CD4-positive, alpha-beta T cell treated with Interleukin-6 at 100 ng/mL for 8 hours (primary cell): ENCODE measurements around the gene COL13A1.

Experiments
- DNase-seq: peaks from one replicate; pipeline ENCODE4 v3.0.0-alpha.2; 2020; ENCODE audit warnings: mixed read lengths, low spot score

The COL13A1 gene

GRCh38 chr10:69906425-69906824 is 104.7 kb downstream of the COL13A1 start:
- no peak for DNase-seq

- no peak for DNase-seq
Measured at GRCh38 chr10:69907517-69907916, 105.8 kb downstream of the COL13A1 start.

- no peak for DNase-seq
Measured at GRCh38 chr10:69908124-69908523, 106.4 kb downstream of the COL13A1 start.

GRCh38 chr10:69910561-69910960 is 108.9 kb downstream of the COL13A1 start:
- DNase-seq = no peak

- no peak for DNase-seq
Measured at GRCh38 chr10:69911613-69912528, 110.2 kb downstream of the COL13A1 start.

GRCh38 chr10:69912589-69912988 is 110.9 kb downstream of the COL13A1 start:
- no peak for DNase-seq

- DNase-seq = no peak
Measured at GRCh38 chr10:69913606-69914382, 112.1 kb downstream of the COL13A1 start.

GRCh38 chr10:69914398-69915214 is 112.9 kb downstream of the COL13A1 start:
- peak; percentile 24 for DNase-seq

GRCh38 chr10:69915215-69915560 is 113.5 kb downstream of the COL13A1 start:
- DNase-seq = no peak

- DNase-seq = no peak
Measured at GRCh38 chr10:69916118-69916517, 114.4 kb downstream of the COL13A1 start.

GRCh38 chr10:69918036-69918435 is 116.3 kb downstream of the COL13A1 start:
- no peak for DNase-seq

- DNase-seq = no peak
Measured at GRCh38 chr10:69919250-69919649, 117.5 kb downstream of the COL13A1 start.

- no peak for DNase-seq
Measured at GRCh38 chr10:69925111-69925510, 123.4 kb downstream of the COL13A1 start.

GRCh38 chr10:69928339-69928738 is 126.6 kb downstream of the COL13A1 start:
- no peak for DNase-seq

GRCh38 chr10:69929575-69929974 is 127.9 kb downstream of the COL13A1 start:
- no peak for DNase-seq

- DNase-seq = no peak
Measured at GRCh38 chr10:69934768-69935167, 133.1 kb downstream of the COL13A1 start.

GRCh38 chr10:69936091-69936490 is 134.4 kb downstream of the COL13A1 start:
- no peak for DNase-seq

GRCh38 chr10:69938541-69938991 is 136.9 kb downstream of the COL13A1 start:
- DNase-seq = no peak

- DNase-seq = no peak
Measured at GRCh38 chr10:69939061-69939460, 137.4 kb downstream of the COL13A1 start.

- no peak for DNase-seq
Measured at GRCh38 chr10:69939481-69939880, 137.8 kb downstream of the COL13A1 start.

- DNase-seq = no peak
Measured at GRCh38 chr10:69941730-69942129, 140.0 kb downstream of the COL13A1 start.

- no peak for DNase-seq
Measured at GRCh38 chr10:69943292-69943820, 141.7 kb downstream of the COL13A1 start.
